Epithelial cell of esophagus (primary cell): ENCODE data around the gene MRPL46.
"Not testable (repeated sequence)": the region's sequence is repeated elsewhere in the genome, so short reads cannot be mapped to it uniquely, and the experiment has no call there.

Experiments
- DNase-seq: peaks from one replicate; pipeline ENCODE4 v3.0.0; 2010; ENCODE audit warnings: low read depth
- H3K4me3 ChIP-seq: 2 replicates; pipeline ENCODE4 v1.5.1; 2011; ENCODE audit warnings: mild to moderate bottlenecking, low read length, control low read depth
- TF ChIP-seq, protein P1 (sequence below): IDR thresholded peaks from 2 replicates; pipeline ENCODE4 v1.5.1; 2011; ENCODE audit warnings: low read depth, mild to moderate bottlenecking, low read length, control low read depth, inconsistent platforms; ENCODE audit not compliant: insufficient read depth; ENCODE audit errors: missing control alignments

MRPL46 gene

DNA sequence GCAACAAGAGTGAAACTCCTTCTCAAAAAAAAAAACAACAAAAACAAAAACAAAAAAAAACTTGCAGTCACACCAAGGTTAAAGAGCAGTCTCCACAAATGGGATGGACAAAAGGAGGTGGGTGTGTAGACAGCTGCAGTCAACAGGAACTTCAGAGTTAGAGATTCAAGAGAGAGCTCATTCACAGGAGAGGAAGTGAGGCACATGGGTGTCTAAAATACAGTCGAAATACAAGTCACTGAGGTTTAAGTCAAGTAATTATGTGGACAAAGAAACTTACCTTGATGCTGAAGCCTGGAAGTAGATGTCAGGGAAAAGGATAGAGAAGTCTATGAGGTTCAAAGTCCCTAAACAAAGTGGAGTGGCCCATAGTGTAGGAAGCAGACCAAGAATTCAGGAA, 15.1 kb upstream of the MRPL46 start:
- TF ChIP-seq, protein P1, sequence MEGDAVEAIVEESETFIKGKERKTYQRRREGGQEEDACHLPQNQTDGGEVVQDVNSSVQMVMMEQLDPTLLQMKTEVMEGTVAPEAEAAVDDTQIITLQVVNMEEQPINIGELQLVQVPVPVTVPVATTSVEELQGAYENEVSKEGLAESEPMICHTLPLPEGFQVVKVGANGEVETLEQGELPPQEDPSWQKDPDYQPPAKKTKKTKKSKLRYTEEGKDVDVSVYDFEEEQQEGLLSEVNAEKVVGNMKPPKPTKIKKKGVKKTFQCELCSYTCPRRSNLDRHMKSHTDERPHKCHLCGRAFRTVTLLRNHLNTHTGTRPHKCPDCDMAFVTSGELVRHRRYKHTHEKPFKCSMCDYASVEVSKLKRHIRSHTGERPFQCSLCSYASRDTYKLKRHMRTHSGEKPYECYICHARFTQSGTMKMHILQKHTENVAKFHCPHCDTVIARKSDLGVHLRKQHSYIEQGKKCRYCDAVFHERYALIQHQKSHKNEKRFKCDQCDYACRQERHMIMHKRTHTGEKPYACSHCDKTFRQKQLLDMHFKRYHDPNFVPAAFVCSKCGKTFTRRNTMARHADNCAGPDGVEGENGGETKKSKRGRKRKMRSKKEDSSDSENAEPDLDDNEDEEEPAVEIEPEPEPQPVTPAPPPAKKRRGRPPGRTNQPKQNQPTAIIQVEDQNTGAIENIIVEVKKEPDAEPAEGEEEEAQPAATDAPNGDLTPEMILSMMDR: no peak
- no peak overlapping the region for H3K4me3 ChIP-seq
- no peak for DNase-seq

DNA sequence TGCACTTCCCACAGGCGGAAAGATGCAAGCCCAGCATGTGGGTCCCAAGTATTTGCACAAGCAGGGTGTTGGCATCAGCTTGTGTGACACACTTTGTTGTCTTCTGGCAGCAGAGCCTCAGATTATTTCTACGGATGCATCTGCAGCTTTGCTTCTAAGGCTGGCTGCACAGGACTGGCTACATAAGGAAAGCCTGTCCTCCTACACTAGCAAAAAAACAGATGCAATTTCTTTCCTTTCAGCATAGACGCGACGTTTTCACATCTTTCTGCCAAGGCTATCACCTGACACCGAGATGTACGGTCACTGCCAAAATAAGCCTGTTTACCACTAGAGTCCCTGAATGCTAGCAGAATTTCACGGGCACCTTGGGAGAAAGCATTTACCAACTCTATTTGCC, 13.8 kb upstream of the MRPL46 start:
- no peak for DNase-seq
- TF ChIP-seq, protein P1: no peak
- no peak overlapping the region for H3K4me3 ChIP-seq

DNA sequence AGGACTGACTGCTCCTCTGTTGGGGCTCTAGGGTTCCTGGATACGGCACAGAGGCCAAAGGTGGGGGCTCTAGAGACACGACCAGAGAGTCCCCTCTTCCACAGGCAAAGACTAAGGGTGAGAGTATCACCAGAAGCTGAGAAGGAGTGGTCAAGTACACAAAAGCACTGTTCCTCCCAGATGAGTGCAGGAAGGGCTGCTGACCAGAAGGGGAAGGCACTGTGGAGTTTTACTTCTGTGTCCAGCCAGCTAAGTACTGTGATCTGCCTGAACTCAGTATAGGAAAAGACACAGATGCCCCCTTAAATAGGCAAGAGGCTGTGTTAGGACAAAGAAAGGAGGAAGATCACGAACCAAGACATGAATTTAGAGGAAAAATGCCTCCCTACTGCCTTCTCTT, 12.0 kb upstream of the MRPL46 start:
- TF ChIP-seq, protein P1: no peak
- DNase-seq: no peak
- H3K4me3 ChIP-seq: no peak overlapping the region

DNA sequence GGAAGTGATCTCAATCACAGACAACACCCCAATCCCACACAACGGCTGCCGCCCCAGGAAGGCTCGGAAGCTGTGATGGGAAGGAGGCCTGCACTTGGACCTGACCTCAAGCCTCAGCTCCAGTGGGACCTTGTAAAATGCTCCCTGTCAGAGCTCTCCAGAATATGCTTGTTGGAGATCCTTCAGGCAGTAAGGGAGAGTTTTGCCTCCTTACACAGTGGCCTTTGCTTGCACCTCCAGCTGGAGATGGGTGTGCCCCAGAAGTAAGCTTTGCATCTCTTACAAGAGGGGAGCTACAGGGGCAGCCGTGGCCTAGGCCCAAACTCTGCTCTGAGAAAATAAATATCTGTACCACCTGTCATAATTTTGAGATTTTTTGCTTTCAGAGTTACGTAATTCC, 10.7 kb upstream of the MRPL46 start:
- H3K4me3 ChIP-seq: no peak overlapping the region
- TF ChIP-seq, protein P1: no peak
- no peak for DNase-seq

GRCh38 chr15:88477126-88477525, 9.9 kb upstream of the MRPL46 start:
- TF ChIP-seq, protein P1: no peak
- no peak for DNase-seq

DNA sequence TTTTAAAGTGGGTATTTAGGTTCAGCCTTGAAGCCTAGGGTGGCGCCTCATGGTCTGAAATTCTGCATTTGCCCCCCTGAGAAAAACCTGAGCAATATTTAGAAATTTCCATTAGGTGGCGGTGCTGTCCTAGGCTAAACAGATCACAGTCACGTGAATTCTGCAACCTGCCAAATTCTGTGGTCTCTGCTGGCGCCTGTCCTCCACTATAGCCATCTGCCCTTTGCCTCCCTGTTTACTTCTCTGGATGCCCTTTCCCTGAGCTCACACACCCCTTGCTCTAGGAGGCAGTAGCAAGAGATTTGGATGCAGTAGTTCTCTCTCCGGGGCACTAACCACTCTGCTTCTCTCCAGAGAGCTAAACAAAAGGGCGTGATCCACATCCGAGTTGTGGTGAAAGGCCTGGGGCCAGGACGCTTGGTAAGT, 9.5 kb upstream of the MRPL46 start:
- peak; percentile 46 for DNase-seq
- TF ChIP-seq, protein P1: peak; percentile 62
- no peak overlapping the region for H3K4me3 ChIP-seq

More at GRCh38 chr15:88477126-88477525, 9.9 kb upstream of the MRPL46 start:
- no peak overlapping the region for H3K4me3 ChIP-seq

DNA sequence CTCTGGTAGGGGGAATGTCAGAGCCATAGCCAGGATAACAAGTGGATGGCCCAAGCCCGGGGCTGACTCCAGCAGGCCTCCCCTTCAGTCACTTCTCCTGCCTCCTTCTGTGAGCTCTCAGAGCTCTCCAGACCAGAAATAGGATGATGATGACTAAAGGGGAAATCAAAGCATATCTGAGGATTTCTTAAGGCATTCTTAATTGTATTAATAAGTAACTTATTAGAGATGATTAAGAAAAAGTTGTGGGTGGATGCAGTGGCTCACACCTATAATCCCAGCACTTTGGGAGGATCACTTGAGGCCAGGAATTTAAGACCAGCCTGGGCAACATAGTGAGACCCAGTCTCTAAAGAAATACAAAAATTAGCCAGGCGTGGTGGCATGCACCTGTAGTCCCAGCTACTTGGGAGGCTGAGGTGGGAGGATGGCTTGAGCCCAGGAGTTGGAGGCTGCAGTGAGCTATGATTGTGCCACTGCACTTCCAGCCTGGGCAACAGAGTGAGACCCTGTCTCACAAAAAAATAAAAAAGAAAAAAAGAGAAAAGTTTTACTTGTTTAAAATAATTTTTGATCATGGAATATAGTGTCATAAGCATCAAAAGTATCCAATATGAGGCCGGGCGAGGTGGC, 6.6 kb upstream of the MRPL46 start:
- not testable (repeated sequence) for DNase-seq

More for the DNA sequence above, 6.6 kb upstream of the MRPL46 start:
- not testable (repeated sequence) for H3K4me3 ChIP-seq
